A204.1 (cell line): ENCODE data around the gene TEDC1.
"Not testable (repeated sequence)": the region's sequence is repeated elsewhere in the genome, so short reads cannot be mapped to it uniquely, and the experiment has no call there.

Experiments used
- FAIRE-seq: peaks from 2 replicates; lab custom pipeline; 2012; peaks lifted over from hg19 to GRCh38; lab: Jason Lieb, UNC

TEDC1 gene

DNA sequence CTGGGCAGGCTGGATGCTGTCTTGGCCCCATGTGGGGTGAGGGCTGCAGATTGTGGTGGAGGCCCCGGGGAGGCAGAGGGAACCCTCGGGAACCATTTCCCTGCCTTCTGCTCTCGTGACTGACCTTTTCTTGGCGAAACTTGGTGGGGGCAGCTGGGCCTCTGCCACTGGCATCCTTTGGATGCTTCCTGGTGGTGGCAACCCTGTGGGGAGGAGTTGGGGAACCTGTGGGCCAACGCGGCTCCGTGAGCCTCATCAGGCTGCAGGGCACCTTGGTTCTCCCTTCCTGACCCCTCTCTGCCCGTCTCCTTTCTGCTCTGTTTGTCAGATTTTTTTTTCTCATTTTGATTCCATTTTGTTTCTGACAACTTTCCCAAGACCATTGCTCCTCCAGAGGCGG lies 49.8 kb downstream of the TEDC1 start:
- no peak for FAIRE-seq

DNA sequence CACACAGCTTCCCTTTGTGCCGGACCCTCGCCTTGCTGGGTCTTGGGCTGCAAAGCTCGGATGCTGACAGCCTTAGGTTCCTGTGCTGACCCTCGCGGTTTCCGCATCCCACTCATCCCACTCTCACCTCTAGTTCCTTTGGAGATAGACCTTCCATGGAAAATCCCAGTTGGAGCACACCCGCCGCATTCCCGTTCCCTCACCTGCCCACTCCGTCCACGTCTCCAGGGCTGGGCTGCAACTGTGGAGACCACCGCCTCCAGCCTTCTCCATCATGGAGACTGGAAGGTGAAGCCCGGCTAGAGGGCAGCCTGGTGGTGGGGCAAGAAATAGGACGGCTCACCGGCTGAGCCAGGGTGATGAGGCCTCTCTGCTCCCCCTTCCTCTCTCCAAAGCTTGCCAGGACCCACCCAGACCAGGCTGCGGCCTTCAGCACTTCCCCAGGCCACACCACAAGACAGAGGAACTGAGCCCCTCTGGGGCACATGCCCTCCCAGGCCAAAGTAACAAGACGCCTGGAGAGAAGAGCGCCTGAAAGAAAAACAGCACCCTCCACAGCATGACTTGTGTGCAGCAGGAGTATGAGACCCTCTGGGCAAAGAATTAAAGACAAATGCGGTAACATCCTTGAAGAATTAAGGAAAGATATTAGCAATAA lies 50.3 kb downstream of the TEDC1 start:
- no peak for FAIRE-seq

DNA sequence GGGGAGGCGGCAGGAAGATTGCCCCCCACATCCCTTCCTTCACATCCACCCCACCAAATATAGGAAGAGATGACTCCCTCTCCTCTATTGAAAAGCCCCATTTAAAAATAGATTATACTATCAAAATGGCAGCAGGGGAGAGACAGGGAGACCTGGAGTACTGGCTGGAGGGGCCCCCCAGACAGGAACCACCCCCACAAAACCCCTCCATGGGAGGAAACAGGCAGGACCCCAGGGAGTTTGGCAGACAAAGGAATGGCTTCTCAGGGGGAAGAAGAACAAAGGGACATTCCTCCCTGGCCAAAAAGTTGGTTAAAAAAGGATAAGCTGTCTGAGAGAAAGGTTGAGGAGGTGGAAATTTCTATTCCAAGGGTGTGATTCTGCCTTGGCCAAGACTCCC lies 54.6 kb downstream of the TEDC1 start:
- not testable (repeated sequence) for FAIRE-seq

DNA sequence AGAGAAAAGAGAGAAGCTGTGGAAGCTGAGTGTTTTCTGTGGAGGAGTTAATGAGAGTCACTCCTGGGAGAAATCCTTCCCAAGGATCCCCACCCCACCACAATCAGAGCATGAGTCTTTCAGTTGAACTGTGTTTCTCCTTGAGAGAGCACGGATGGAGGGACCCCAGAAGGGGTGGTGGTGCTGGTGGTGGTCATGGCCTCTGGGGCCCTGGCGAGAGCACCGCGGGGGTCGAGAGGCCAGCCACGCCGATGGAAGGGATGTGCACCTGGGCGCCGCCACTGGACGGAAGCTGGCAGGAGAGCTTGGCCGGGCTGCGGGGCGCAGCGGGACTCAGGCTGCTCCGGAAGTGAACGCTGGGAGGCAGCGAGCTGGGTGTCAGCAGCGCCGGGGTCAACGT lies 55.4 kb downstream of the TEDC1 start:
- not testable (repeated sequence) for FAIRE-seq

DNA sequence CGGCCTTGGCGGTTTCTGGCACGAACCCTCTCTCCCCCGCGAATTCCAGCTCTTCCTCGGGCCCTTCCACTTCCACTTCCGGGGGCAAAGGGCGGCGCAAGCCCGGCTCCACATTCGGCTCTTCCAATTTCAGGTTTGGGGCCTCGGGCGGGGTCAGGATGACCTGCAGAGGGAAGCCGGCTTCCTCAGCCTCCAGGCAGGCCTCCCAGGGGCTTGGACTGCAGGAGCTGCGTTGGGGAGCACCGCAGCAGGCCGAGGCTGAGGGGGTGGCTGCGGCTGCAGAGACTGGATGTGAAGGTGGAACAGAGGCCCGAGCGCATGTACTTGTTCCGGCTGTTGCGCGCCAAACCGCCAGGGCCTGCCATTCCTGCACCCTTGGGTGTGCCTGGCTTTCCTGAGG lies 56.0 kb downstream of the TEDC1 start:
- FAIRE-seq, result not testable (repeated sequence)

DNA sequence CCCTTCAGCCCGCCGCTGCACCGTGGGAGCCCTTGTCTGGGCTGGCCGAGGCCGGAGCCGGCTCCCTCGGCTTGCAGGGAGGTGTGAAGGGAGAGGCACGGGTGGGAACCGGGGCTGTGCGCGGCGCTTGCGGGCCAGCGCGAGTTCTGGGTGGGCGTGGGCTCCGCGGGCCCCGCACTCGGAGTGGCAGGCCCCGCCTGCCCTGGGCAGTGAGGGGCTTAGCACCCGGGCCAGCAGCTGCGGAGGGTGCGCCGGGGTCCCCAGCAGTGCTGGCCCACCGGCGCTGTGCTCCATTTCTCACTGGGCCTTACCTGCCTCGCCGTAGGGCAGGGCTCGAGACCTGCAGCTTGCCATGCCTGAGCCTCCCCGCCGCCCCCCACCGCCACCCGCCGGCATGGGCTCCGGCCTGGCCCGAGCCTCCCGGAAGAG lies 56.7 kb downstream of the TEDC1 start:
- FAIRE-seq, result no peak
